NCI-H226 (cell line): ENCODE measurements around the gene MIGA2.
"Not testable (repeated sequence)": the region's sequence is repeated elsewhere in the genome, so short reads cannot be mapped to it uniquely, and the experiment has no call there.

ENCODE experiments used
- DNase-seq: peaks from one replicate; pipeline ENCODE4 v3.0.0-alpha.2; 2015

MIGA2 gene

GRCh38 chr9:129036241-129036922, at the start of gene MIGA2:
MIGA2 (plus strand) TSS chr9:129036626; CDS start chr9:129040595, 3,969 bp downstream.
- DNase-seq, result peak; percentile 98

GRCh38 chr9:128986671-128987070, 49.8 kb upstream of the MIGA2 start:
- DNase-seq, result no peak

GRCh38 chr9:128987805-128988204, 48.6 kb upstream of the MIGA2 start:
- peak; percentile 50 for DNase-seq

GRCh38 chr9:128992995-128993394, 43.4 kb upstream of the MIGA2 start:
- no peak for DNase-seq

GRCh38 chr9:128995791-128996190, 40.6 kb upstream of the MIGA2 start:
- no peak for DNase-seq

- no peak for DNase-seq
These were observed 38.0 kb upstream of the MIGA2 start for GRCh38 chr9:128998462-128998861.

GRCh38 chr9:128999581-129000206, 36.7 kb upstream of the MIGA2 start:
- DNase-seq, result no peak

GRCh38 chr9:129001504-129002325, 34.7 kb upstream of the MIGA2 start:
- DNase-seq, result no peak

GRCh38 chr9:129002992-129003391, 33.4 kb upstream of the MIGA2 start:
- DNase-seq, result no peak

- DNase-seq, result not testable (repeated sequence)
These were observed 32.3 kb upstream of the MIGA2 start for GRCh38 chr9:129004173-129004572.

- no peak for DNase-seq
These were observed 31.0 kb upstream of the MIGA2 start for GRCh38 chr9:129005336-129005997.

GRCh38 chr9:129006328-129007034, 29.9 kb upstream of the MIGA2 start:
- DNase-seq, result peak; percentile 44

- DNase-seq, result no peak
These were observed 29.2 kb upstream of the MIGA2 start for GRCh38 chr9:129007035-129007765.

GRCh38 chr9:129007766-129008468, 28.5 kb upstream of the MIGA2 start:
- DNase-seq, result no peak

- no peak for DNase-seq
These were observed 27.9 kb upstream of the MIGA2 start for GRCh38 chr9:129008469-129008965.

GRCh38 chr9:129008986-129009583, 27.3 kb upstream of the MIGA2 start:
- DNase-seq, result no peak

GRCh38 chr9:129009584-129010141, 26.8 kb upstream of the MIGA2 start:
- DNase-seq, result no peak

- no peak for DNase-seq
These were observed 26.0 kb upstream of the MIGA2 start for GRCh38 chr9:129010267-129010975.

GRCh38 chr9:129011170-129011569, 25.3 kb upstream of the MIGA2 start:
- no peak for DNase-seq
